Measurements from ENCODE around the gene CHMP4A.
A peak's percentile ranks its signal among the peaks of the same experiment; 100 is the strongest.
"Not testable (repeated sequence)": the region's sequence is repeated elsewhere in the genome, so short reads cannot be mapped to it uniquely, and the experiment has no call there.

The CHMP4A gene

GRCh38 chr14:24246765-24247212 is 33.5 kb upstream of the CHMP4A start:
- TF ChIP-seq, protein P1, sequence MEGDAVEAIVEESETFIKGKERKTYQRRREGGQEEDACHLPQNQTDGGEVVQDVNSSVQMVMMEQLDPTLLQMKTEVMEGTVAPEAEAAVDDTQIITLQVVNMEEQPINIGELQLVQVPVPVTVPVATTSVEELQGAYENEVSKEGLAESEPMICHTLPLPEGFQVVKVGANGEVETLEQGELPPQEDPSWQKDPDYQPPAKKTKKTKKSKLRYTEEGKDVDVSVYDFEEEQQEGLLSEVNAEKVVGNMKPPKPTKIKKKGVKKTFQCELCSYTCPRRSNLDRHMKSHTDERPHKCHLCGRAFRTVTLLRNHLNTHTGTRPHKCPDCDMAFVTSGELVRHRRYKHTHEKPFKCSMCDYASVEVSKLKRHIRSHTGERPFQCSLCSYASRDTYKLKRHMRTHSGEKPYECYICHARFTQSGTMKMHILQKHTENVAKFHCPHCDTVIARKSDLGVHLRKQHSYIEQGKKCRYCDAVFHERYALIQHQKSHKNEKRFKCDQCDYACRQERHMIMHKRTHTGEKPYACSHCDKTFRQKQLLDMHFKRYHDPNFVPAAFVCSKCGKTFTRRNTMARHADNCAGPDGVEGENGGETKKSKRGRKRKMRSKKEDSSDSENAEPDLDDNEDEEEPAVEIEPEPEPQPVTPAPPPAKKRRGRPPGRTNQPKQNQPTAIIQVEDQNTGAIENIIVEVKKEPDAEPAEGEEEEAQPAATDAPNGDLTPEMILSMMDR (IDR thresholded peaks at IDR 0.05; ENCODE audit: insufficient read depth, low read depth, low read length, missing control alignments), result no peak
- no peak overlapping the region for H3K4me3 ChIP-seq (ENCODE audit: low read depth, low read length)
- peak; percentile 80 for DNase-seq (ENCODE audit: low read depth)

DNA sequence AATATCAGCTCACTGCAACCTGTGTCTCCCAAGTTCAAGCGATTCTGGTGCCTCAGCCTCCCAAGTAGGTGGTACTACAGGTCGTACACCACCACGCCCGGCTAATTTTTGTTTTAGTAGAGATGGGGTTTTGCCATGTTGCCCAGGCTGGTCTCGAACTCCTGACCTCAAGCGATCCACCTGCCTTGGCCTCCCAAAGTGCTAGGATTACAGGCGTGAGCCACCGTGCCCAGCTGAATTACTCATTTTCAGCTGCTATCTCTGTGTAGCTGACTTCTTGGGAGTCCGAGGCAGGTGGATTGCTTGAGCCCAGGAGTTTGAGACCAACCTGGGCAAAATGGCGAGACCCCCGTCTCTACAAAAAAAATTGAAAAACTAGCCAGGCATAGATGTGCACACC is 32.1 kb upstream of the CHMP4A start:
- not testable (repeated sequence) for DNase-seq (ENCODE audit: low read depth); H3K4me3 ChIP-seq (ENCODE audit: low read depth, low read length)

DNA sequence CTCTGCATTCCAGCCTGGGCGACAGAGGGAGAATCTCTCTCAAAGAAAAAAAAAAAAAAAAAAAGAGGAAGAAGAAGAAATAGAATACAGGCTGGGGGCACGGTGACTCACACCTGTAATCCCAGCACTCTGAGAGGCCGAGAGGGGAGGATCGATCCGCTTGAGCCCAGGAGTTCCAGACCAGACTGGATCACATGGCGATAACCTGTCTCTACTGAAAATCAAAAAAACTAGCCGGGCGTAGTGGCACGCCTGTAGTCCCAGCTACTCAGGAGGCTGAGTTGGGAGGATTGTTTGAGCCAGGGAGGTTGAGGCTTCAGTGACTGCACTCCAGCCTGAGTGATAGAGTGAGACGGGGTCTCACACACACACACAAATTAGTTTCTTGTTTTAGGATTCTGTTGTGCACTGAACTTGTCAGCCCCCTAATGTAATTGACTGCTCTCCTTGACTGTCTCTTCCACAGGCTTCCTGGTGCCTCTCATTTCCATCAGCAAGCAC is 30.1 kb upstream of the CHMP4A start:
- TF ChIP-seq, protein P1 (IDR thresholded peaks at IDR 0.05; ENCODE audit: insufficient read depth, low read depth, low read length, missing control alignments), result no peak
- peak; percentile 46 for DNase-seq (ENCODE audit: low read depth)
- peak overlapping the region; percentile 69 for H3K4me3 ChIP-seq (ENCODE audit: low read depth, low read length)

GRCh38 chr14:24241829-24242443 is 28.6 kb upstream of the CHMP4A start:
- peak overlapping the region; percentile 69 for H3K4me3 ChIP-seq (ENCODE audit: low read depth, low read length)
- peak; percentile 94 for DNase-seq (ENCODE audit: low read depth)
- TF ChIP-seq, protein P1 (IDR thresholded peaks at IDR 0.05; ENCODE audit: insufficient read depth, low read depth, low read length, missing control alignments), result peak; percentile 38

- no peak for DNase-seq (ENCODE audit: low read depth)
- H3K4me3 ChIP-seq (ENCODE audit: low read depth, low read length), result no peak overlapping the region
- TF ChIP-seq, protein P1 (IDR thresholded peaks at IDR 0.05; ENCODE audit: insufficient read depth, low read depth, low read length, missing control alignments), result no peak
These were observed 27.0 kb upstream of the CHMP4A start for GRCh38 chr14:24240110-24240918.

- TF ChIP-seq, protein P1 (IDR thresholded peaks at IDR 0.05; ENCODE audit: insufficient read depth, low read depth, low read length, missing control alignments), result no peak
- no peak for DNase-seq (ENCODE audit: low read depth)
- H3K4me3 ChIP-seq (ENCODE audit: low read depth, low read length), result no peak overlapping the region
These were observed 25.3 kb upstream of the CHMP4A start for GRCh38 chr14:24238527-24239037.

- H3K4me3 ChIP-seq (ENCODE audit: low read depth, low read length), result no peak overlapping the region
- TF ChIP-seq, protein P1 (IDR thresholded peaks at IDR 0.05; ENCODE audit: insufficient read depth, low read depth, low read length, missing control alignments), result no peak
- DNase-seq (ENCODE audit: low read depth), result no peak
These were observed 24.8 kb upstream of the CHMP4A start for GRCh38 chr14:24238123-24238522.
